GM21515 (cell line): ENCODE measurements around the gene MED31.
"Not testable (repeated sequence)": the region's sequence is repeated elsewhere in the genome, so short reads cannot be mapped to it uniquely, and the experiment has no call there.

Source experiments
- ATAC-seq: cut with Tn5 transposase; IDR thresholded peaks from one replicate; pipeline ENCODE4 v1.9.1; 2021; ENCODE audit not compliant: unreplicated experiment

MED31 gene

GRCh38 chr17:6677158-6677831, 25.9 kb upstream of the MED31 start:
- ATAC-seq, result no peak

- no peak for ATAC-seq
These were observed 25.4 kb upstream of the MED31 start for GRCh38 chr17:6676802-6677157.

GRCh38 chr17:6675201-6675825, 23.9 kb upstream of the MED31 start:
- ATAC-seq, result no peak

- ATAC-seq, result no peak
These were observed 23.2 kb upstream of the MED31 start for GRCh38 chr17:6674586-6674985.

- no peak for ATAC-seq
These were observed 20.0 kb upstream of the MED31 start for GRCh38 chr17:6671431-6671830.

GRCh38 chr17:6670999-6671398, 19.6 kb upstream of the MED31 start:
- ATAC-seq, result no peak

GRCh38 chr17:6670571-6670970, 19.2 kb upstream of the MED31 start:
- no peak for ATAC-seq

- ATAC-seq, result no peak
These were observed 18.2 kb upstream of the MED31 start for GRCh38 chr17:6669479-6670212.

- ATAC-seq, result no peak
These were observed 17.5 kb upstream of the MED31 start for GRCh38 chr17:6668727-6669425.

GRCh38 chr17:6668219-6668618, 16.8 kb upstream of the MED31 start:
- no peak for ATAC-seq

GRCh38 chr17:6667516-6667915, 16.1 kb upstream of the MED31 start:
- no peak for ATAC-seq

GRCh38 chr17:6666557-6666956, 15.2 kb upstream of the MED31 start:
- no peak for ATAC-seq

GRCh38 chr17:6666077-6666521, 14.7 kb upstream of the MED31 start:
- ATAC-seq, result no peak

GRCh38 chr17:6663200-6663599, 11.8 kb upstream of the MED31 start:
- ATAC-seq, result not testable (repeated sequence)

GRCh38 chr17:6661464-6661848, 10.1 kb upstream of the MED31 start:
- ATAC-seq, result no peak

GRCh38 chr17:6660805-6661463, 9.5 kb upstream of the MED31 start:
- peak; percentile 73 for ATAC-seq

- no peak for ATAC-seq
These were observed 8.7 kb upstream of the MED31 start for GRCh38 chr17:6660101-6660500.

GRCh38 chr17:6658411-6658810, 7.0 kb upstream of the MED31 start:
- ATAC-seq, result not testable (repeated sequence)

- no peak for ATAC-seq
These were observed 6.4 kb upstream of the MED31 start for GRCh38 chr17:6657633-6658287.

GRCh38 chr17:6656797-6657632, 5.6 kb upstream of the MED31 start:
- ATAC-seq, result not testable (repeated sequence)
